ENCODE measurements around the gene CELF4.

- no peak for TF ChIP-seq CTCF (IDR thresholded peaks at IDR 0.05)
- TF ChIP-seq POLR2A (IDR thresholded peaks at IDR 0.05): no peak
- no peak for TF ChIP-seq EP300 (IDR thresholded peaks at IDR 0.05)
Measured at GRCh38 chr18:37332628-37333420, 232.8 kb downstream of the CELF4 start.
